ENCODE data around the gene AXL.

GRCh38 chr19:41218615-41219507, at the start of gene AXL:
- TF ChIP-seq CTCF (IDR thresholded peaks at IDR 0.05) (no peak), POLR2A (IDR thresholded peaks at IDR 0.05) (peak in 1 of 2 donors; percentile 52)
